GM12878 (cell line): ENCODE results near the gene CAND1.

Experiments
- DPF2 ChIP-seq: fragments of 450-650 bp; IDR thresholded peaks from 2 replicates; pipeline ENCODE4 v1.6.1; 2017; ENCODE audit warnings: mild to moderate bottlenecking
- EZH2 ChIP-seq: IDR thresholded peaks from 2 replicates; pipeline ENCODE4 v1.6.1; 2012; ENCODE audit warnings: low read depth, mild to moderate bottlenecking, control low read depth, inconsistent platforms, low read length, borderline replicate concordance; ENCODE audit not compliant: control insufficient read depth
- JUND ChIP-seq: IDR thresholded peaks from 2 replicates; pipeline ENCODE4 v1.6.1; 2012; ENCODE audit warnings: low read depth, mild to moderate bottlenecking, low read length, improper control_type of control experiment, moderate library complexity
- RAD21 ChIP-seq: IDR thresholded peaks from 2 replicates; pipeline ENCODE4 v1.6.1; 2011; ENCODE audit warnings: mild to moderate bottlenecking, low read depth, low read length, moderate library complexity; ENCODE audit not compliant: insufficient read depth
- SREBF2 ChIP-seq: IDR thresholded peaks from 2 replicates; pipeline ENCODE4 v1.6.1; 2012; ENCODE audit warnings: mild to moderate bottlenecking, low read length
- SRF ChIP-seq, 2 experiments: IDR thresholded peaks; 2 replicates each; pipeline ENCODE4 v1.6.1; 2011; ENCODE audit warnings: low read depth in 2 of 2, low read length in 2 of 2, mild to moderate bottlenecking in 1 of 2, moderate library complexity in 1 of 2
- TAF1 ChIP-seq: IDR thresholded peaks from 2 replicates; pipeline ENCODE4 v1.6.1; 2011; ENCODE audit warnings: mild to moderate bottlenecking, low read depth, low read length, borderline replicate concordance
- TF ChIP-seq, protein P1 (sequence below): IDR thresholded peaks from 2 replicates; pipeline ENCODE4 v1.6.1; 2012; ENCODE audit warnings: low read depth, low read length, improper control_type of control experiment
- TF ChIP-seq, protein P2 (sequence below), 3 experiments: IDR thresholded peaks in 2 of 3; conservative IDR thresholded peaks in 1 of 3; 2 replicates each; pipeline ENCODE4 v1.5.1; 2011; ENCODE audit warnings: low read depth in 3 of 3, low read length in 3 of 3, mild to moderate bottlenecking in 3 of 3, control low read depth in 2 of 3, moderate library complexity in 2 of 3, inconsistent platforms in 1 of 3, mixed read lengths in 1 of 3; ENCODE audit not compliant: control insufficient read depth in 2 of 3, insufficient read depth in 1 of 3; ENCODE audit errors: extremely low read depth in 1 of 3
- TF ChIP-seq, protein P3 (sequence below): IDR thresholded peaks from 2 replicates; pipeline ENCODE4 v1.6.1; 2011; ENCODE audit warnings: low read depth, low read length, improper control_type of control experiment, borderline replicate concordance

- TF ChIP-seq EZH2 (no peak), RAD21 (no peak), JUND (no peak), SREBF2 (no peak), SRF (IDR thresholded peaks at IDR 0.05; ENCODE audit: low read depth in 2 of 2, low read length in 2 of 2) (no peak), TAF1 (no peak), DPF2 (no peak)
- TF ChIP-seq, protein P1, sequence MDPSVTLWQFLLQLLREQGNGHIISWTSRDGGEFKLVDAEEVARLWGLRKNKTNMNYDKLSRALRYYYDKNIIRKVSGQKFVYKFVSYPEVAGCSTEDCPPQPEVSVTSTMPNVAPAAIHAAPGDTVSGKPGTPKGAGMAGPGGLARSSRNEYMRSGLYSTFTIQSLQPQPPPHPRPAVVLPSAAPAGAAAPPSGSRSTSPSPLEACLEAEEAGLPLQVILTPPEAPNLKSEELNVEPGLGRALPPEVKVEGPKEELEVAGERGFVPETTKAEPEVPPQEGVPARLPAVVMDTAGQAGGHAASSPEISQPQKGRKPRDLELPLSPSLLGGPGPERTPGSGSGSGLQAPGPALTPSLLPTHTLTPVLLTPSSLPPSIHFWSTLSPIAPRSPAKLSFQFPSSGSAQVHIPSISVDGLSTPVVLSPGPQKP: no peak
- TF ChIP-seq, protein P2, sequence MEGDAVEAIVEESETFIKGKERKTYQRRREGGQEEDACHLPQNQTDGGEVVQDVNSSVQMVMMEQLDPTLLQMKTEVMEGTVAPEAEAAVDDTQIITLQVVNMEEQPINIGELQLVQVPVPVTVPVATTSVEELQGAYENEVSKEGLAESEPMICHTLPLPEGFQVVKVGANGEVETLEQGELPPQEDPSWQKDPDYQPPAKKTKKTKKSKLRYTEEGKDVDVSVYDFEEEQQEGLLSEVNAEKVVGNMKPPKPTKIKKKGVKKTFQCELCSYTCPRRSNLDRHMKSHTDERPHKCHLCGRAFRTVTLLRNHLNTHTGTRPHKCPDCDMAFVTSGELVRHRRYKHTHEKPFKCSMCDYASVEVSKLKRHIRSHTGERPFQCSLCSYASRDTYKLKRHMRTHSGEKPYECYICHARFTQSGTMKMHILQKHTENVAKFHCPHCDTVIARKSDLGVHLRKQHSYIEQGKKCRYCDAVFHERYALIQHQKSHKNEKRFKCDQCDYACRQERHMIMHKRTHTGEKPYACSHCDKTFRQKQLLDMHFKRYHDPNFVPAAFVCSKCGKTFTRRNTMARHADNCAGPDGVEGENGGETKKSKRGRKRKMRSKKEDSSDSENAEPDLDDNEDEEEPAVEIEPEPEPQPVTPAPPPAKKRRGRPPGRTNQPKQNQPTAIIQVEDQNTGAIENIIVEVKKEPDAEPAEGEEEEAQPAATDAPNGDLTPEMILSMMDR (IDR thresholded peaks at IDR 0.05 in 2 of 3, conservative IDR thresholded peaks at IDR 0.05 in 1 of 3; ENCODE audit: control insufficient read depth in 2 of 3, extremely low read depth in 1 of 3, insufficient read depth in 1 of 3, low read depth in 3 of 3, low read length in 3 of 3): no peak
- TF ChIP-seq, protein P3, sequence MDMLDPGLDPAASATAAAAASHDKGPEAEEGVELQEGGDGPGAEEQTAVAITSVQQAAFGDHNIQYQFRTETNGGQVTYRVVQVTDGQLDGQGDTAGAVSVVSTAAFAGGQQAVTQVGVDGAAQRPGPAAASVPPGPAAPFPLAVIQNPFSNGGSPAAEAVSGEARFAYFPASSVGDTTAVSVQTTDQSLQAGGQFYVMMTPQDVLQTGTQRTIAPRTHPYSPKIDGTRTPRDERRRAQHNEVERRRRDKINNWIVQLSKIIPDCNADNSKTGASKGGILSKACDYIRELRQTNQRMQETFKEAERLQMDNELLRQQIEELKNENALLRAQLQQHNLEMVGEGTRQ: no peak
Measured at GRCh38 chr12:67356380-67356774, 87.2 kb downstream of the CAND1 start.
